HEK293 (cell line): ENCODE data around the gene MEGF6.
"Not testable (repeated sequence)": the region's sequence is repeated elsewhere in the genome, so short reads cannot be mapped to it uniquely, and the experiment has no call there.

Experiments
- CTCF ChIA-PET: fragments of 350-600 bp; formaldehyde crosslinking; extraction: SDS; loops from one replicate; lab custom pipeline; 2021; ENCODE audit warnings: antibody characterized with exemption; lab: Yijun Ruan, JAX
- POLR2A ChIA-PET: fragments of 300-600 bp; formaldehyde crosslinking; extraction: SDS; loops from one replicate; lab custom pipeline; 2020; ENCODE audit warnings: antibody characterized with exemption, inconsistent platforms; lab: Yijun Ruan, JAX
- H3K27ac ChIP-seq: fragments of 200-500 bp; sonication (Bioruptor generic); 2 replicates; pipeline ENCODE4 v1.5.1; 2014; ENCODE audit warnings: low read depth, low read length, control low read depth, inconsistent platforms; ENCODE audit errors: extremely low read depth
- H3K36me3 ChIP-seq, 2 experiments: fragments of 200-500 bp in 1 of 2; sonication (Bioruptor generic) in 1 of 2; 1 replicate in 1 of 2; 2 replicates in 1 of 2; pipeline ENCODE4 v1.5.1; 2014 to 2017; ENCODE audit warnings: inconsistent platforms in 2 of 2, low read length in 2 of 2; ENCODE audit not compliant: control insufficient read depth in 2 of 2, insufficient read depth in 1 of 2
- H3K4me1 ChIP-seq: fragments of 200-500 bp; sonication (Bioruptor generic); 2 replicates; pipeline ENCODE4 v1.5.1; 2014; ENCODE audit warnings: mild to moderate bottlenecking, low read length, inconsistent platforms; ENCODE audit not compliant: control insufficient read depth, insufficient read depth
- H3K4me3 ChIP-seq: 2 replicates; pipeline ENCODE4 v1.5.1; 2011; ENCODE audit warnings: low read depth, mild to moderate bottlenecking, control low read depth, low read length, moderate library complexity
- H3K9me3 ChIP-seq: fragments of 200-500 bp; sonication (Bioruptor generic); 2 replicates; pipeline ENCODE4 v1.5.1; 2014; ENCODE audit warnings: low read depth, low read length, inconsistent platforms; ENCODE audit not compliant: control insufficient read depth, insufficient read depth
- EGR2 ChIP-seq: fragments of 450-650 bp; formaldehyde crosslinking; IDR thresholded peaks from 2 replicates; pipeline ENCODE4 v1.5.1; 2016; ENCODE audit warnings: low read depth, missing biosample characterization, missing genetic modification characterization
- MYNN ChIP-seq: fragments of 450-650 bp; formaldehyde crosslinking; IDR thresholded peaks from 2 replicates; pipeline ENCODE4 v1.5.1; 2016; ENCODE audit warnings: missing biosample characterization, missing genetic modification characterization, borderline replicate concordance
- MZF1 ChIP-seq: fragments of 450-650 bp; formaldehyde crosslinking; IDR thresholded peaks from 2 replicates; pipeline ENCODE4 v1.5.1; 2017; ENCODE audit warnings: missing biosample characterization, missing genetic modification characterization, borderline replicate concordance
- PRDM4 ChIP-seq: fragments of 450-650 bp; formaldehyde crosslinking; IDR thresholded peaks from 2 replicates; pipeline ENCODE4 v1.5.1; 2017; ENCODE audit warnings: missing biosample characterization, missing genetic modification characterization
- ZFHX2 ChIP-seq: fragments of 450-650 bp; formaldehyde crosslinking; conservative IDR thresholded peaks from 2 replicates; pipeline ENCODE4 v1.5.1; 2016; ENCODE audit warnings: missing biosample characterization, missing genetic modification characterization
- ZNF24 ChIP-seq: fragments of 450-650 bp; formaldehyde crosslinking; IDR thresholded peaks from 2 replicates; pipeline ENCODE4 v1.5.1; 2016; ENCODE audit warnings: missing biosample characterization, missing genetic modification characterization
- ZNF768 ChIP-seq: fragments of 450-650 bp; formaldehyde crosslinking; IDR thresholded peaks from 2 replicates; pipeline ENCODE4 v1.5.1; 2018; ENCODE audit warnings: missing biosample characterization, mild to moderate bottlenecking, missing genetic modification characterization
- ZSCAN16 ChIP-seq: fragments of 450-650 bp; formaldehyde crosslinking; IDR thresholded peaks from 2 replicates; pipeline ENCODE4 v1.5.1; 2016; ENCODE audit warnings: missing biosample characterization, missing genetic modification characterization
- TF ChIP-seq, protein P1 (sequence below): fragments of 450-650 bp; formaldehyde crosslinking; IDR thresholded peaks from 2 replicates; pipeline ENCODE4 v1.5.1; 2016; ENCODE audit warnings: missing biosample characterization, missing genetic modification characterization
- TF ChIP-seq, protein P2 (sequence below): fragments of 450-650 bp; formaldehyde crosslinking; IDR thresholded peaks from 2 replicates; pipeline ENCODE4 v1.5.1; 2016; ENCODE audit warnings: missing biosample characterization, missing genetic modification characterization

Gene MEGF6

DNA sequence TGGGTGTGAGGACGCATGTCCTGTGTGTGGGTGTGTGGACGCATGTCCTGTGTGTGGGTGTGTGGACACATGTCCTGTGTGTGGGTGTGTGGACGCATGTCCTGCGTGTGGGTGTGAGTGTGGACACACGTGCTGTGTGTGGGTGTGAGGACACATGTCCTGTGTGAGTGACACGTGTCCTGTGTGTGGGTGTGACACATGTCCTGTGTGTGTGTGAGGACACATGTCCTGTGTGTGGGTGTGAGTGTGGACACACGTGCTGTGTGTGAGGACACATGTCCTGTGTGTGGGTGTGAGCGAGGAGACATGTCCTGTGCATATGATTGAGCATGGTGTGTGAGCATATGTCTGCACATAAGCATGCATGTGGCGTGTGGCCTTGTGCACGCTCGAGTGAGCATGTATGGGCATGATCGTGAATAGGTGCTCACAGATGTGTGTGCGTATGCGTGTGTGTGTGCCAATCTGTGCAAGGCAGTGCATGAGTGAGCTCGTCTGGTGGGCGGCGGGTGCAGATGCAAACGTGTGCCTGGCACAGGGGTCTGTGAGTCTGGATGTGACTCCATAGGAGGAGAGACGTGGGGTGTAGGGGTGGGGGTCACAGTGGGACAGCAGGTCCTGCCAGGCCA lies 25.3 kb downstream of the MEGF6 start:
- Histone ChIP-seq H3K4me1 (no peaks in the 10 kb centered on the region), H3K36me3 (no peaks in the 10 kb centered on the region), H3K9me3 (no peaks in the 10 kb centered on the region), H3K27ac (no peak overlapping the region), H3K4me3 (no peak overlapping the region)
- POLR2A ChIA-PET = no interaction called here
- TF ChIP-seq, protein P1, sequence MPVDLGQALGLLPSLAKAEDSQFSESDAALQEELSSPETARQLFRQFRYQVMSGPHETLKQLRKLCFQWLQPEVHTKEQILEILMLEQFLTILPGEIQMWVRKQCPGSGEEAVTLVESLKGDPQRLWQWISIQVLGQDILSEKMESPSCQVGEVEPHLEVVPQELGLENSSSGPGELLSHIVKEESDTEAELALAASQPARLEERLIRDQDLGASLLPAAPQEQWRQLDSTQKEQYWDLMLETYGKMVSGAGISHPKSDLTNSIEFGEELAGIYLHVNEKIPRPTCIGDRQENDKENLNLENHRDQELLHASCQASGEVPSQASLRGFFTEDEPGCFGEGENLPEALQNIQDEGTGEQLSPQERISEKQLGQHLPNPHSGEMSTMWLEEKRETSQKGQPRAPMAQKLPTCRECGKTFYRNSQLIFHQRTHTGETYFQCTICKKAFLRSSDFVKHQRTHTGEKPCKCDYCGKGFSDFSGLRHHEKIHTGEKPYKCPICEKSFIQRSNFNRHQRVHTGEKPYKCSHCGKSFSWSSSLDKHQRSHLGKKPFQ (tag by site-specific recombination) = 0 out of 2 replicates have a peak, but pooled peaks have one; percentile 10
- no peak for TF ChIP-seq ZSCAN16 (tag by site-specific recombination)
- CTCF ChIA-PET = interaction anchor here (1.2 to 3.3 kb wide), 2 partner anchors 10 to 32 kb away, joined by 3 to 41 read pairs; no protein-coding TSS in a partner anchor

DNA sequence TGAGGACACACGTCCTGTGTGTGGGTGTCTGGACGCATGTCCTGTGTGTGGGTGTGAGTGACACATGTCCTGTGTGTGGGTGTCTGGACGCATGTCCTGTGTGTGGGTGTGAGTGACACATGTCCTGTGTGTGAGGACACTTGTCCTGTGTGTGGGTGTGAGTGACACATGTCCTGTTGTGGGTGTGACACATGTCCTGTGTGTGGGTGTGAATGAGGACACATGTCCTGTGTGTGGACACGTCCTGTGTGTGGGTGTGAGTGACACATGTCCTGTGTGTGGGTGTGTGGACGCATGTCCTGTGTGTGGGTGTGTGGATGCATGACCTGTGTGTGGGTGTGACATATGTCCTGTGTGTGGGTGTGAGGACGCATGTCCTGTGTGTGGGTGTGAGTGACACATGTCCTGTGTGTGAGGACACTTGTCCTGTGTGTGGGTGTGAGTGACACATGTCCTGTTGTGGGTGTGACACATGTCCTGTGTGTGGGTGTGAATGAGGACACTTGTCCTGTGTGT lies 25.9 kb downstream of the MEGF6 start:
- H3K27ac ChIP-seq, POLR2A ChIA-PET, H3K9me3 ChIP-seq, CTCF ChIA-PET, H3K4me1 ChIP-seq, H3K4me3 ChIP-seq, H3K36me3 ChIP-seq: not testable (repeated sequence)
- TF ChIP-seq, protein P1 (tag by site-specific recombination) = peak; percentile 2; the same call in 1 of the 2 replicates
- TF ChIP-seq ZFHX2 (tag by site-specific recombination) (peak; percentile 95), EGR2 (tag by site-specific recombination) (peak; percentile 93)

- CTCF ChIA-PET = no interaction called here
- Histone ChIP-seq H3K27ac (no peak overlapping the region), H3K9me3 (no peaks in the 10 kb centered on the region), H3K4me1 (no peaks in the 10 kb centered on the region), H3K4me3 (no peak overlapping the region), H3K36me3 (no peaks in the 10 kb centered on the region)
- TF ChIP-seq MYNN (tag by site-specific recombination) = no peak
- TF ChIP-seq ZFHX2 (tag by site-specific recombination) = peak; percentile 96
- TF ChIP-seq, protein P1 (tag by site-specific recombination) = peak; percentile 37; the same call in 1 of the 2 replicates
- no peak for TF ChIP-seq ZNF768 (tag by site-specific recombination)
- TF ChIP-seq, protein P2, sequence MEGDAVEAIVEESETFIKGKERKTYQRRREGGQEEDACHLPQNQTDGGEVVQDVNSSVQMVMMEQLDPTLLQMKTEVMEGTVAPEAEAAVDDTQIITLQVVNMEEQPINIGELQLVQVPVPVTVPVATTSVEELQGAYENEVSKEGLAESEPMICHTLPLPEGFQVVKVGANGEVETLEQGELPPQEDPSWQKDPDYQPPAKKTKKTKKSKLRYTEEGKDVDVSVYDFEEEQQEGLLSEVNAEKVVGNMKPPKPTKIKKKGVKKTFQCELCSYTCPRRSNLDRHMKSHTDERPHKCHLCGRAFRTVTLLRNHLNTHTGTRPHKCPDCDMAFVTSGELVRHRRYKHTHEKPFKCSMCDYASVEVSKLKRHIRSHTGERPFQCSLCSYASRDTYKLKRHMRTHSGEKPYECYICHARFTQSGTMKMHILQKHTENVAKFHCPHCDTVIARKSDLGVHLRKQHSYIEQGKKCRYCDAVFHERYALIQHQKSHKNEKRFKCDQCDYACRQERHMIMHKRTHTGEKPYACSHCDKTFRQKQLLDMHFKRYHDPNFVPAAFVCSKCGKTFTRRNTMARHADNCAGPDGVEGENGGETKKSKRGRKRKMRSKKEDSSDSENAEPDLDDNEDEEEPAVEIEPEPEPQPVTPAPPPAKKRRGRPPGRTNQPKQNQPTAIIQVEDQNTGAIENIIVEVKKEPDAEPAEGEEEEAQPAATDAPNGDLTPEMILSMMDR = no peak
- TF ChIP-seq ZNF24 = no peak
- no peak for TF ChIP-seq MZF1 (tag by site-specific recombination)
- peak; percentile 91; the same call in 1 of the 2 replicates for TF ChIP-seq EGR2 (tag by site-specific recombination)
- no peak for TF ChIP-seq PRDM4 (tag by site-specific recombination)
- POLR2A ChIA-PET = no interaction called here
These were observed 26.4 kb downstream of the MEGF6 start for GRCh38 chr1:3584915-3585314.

GRCh38 chr1:3583751-3584150 lies 27.6 kb downstream of the MEGF6 start:
- CTCF ChIA-PET = interaction anchor here (0.5 kb wide), 1 partner anchor 808 kb away, joined by 5 read pairs; no protein-coding TSS in a partner anchor
- POLR2A ChIA-PET, H3K9me3 ChIP-seq, H3K4me3 ChIP-seq, H3K4me1 ChIP-seq, H3K36me3 ChIP-seq, H3K27ac ChIP-seq: not testable (repeated sequence)
